GM18868 (cell line): ENCODE data around the gene SKP1.

Experiments used
- ATAC-seq: cut with Tn5 transposase; IDR thresholded peaks from one replicate; pipeline ENCODE4 v1.9.1; 2021; ENCODE audit warnings: mild to moderate bottlenecking, moderate library complexity; ENCODE audit not compliant: unreplicated experiment

Gene SKP1

GRCh38 chr5:134143944-134144941 lies 32.5 kb downstream of the SKP1 start:
- ATAC-seq, result no peak

- ATAC-seq, result no peak
Observed at GRCh38 chr5:134143431-134143830, 33.3 kb downstream of the SKP1 start.

- no peak for ATAC-seq
Observed at GRCh38 chr5:134142806-134143205, 33.9 kb downstream of the SKP1 start.

- no peak for ATAC-seq
Observed at GRCh38 chr5:134142052-134142451, 34.7 kb downstream of the SKP1 start.

- no peak for ATAC-seq
Observed at GRCh38 chr5:134141331-134142050, 35.3 kb downstream of the SKP1 start.

GRCh38 chr5:134140530-134141201 lies 36.1 kb downstream of the SKP1 start:
- peak; percentile 40 for ATAC-seq

- ATAC-seq, result no peak
Observed at GRCh38 chr5:134139891-134140469, 36.8 kb downstream of the SKP1 start.

GRCh38 chr5:134139377-134139851 lies 37.3 kb downstream of the SKP1 start:
- no peak for ATAC-seq

- ATAC-seq, result peak; percentile 78
Observed at GRCh38 chr5:134138416-134139376, 38.1 kb downstream of the SKP1 start.

- no peak for ATAC-seq
Observed at GRCh38 chr5:134136771-134137170, 40.0 kb downstream of the SKP1 start.

- ATAC-seq, result no peak
Observed at GRCh38 chr5:134136221-134136631, 40.5 kb downstream of the SKP1 start.

- ATAC-seq, result no peak
Observed at GRCh38 chr5:134135091-134135655, 41.6 kb downstream of the SKP1 start.

GRCh38 chr5:134133995-134134541 lies 42.7 kb downstream of the SKP1 start:
- ATAC-seq, result no peak

- ATAC-seq, result no peak
Observed at GRCh38 chr5:134133188-134133994, 43.4 kb downstream of the SKP1 start.

- ATAC-seq, result peak; percentile 72
Observed at GRCh38 chr5:134132372-134133187, 44.2 kb downstream of the SKP1 start.

GRCh38 chr5:134131578-134132350 lies 45.0 kb downstream of the SKP1 start:
- ATAC-seq, result no peak

- ATAC-seq, result no peak
Observed at GRCh38 chr5:134131165-134131564, 45.6 kb downstream of the SKP1 start.
